Esophagus (tissue), 2 donors: ENCODE measurements around the gene PKP3. TPM values are rescaled to one million over a fixed set of nuclear protein-coding genes. Genes with fewer than 3 reads are reported as not detected.

Source experiments
- H3K27ac ChIP-seq, 2 donors: one replicate each; pipeline ENCODE4 v1.5.1; 2013; ENCODE audit warnings: low read depth in 2 of 2, mild to moderate bottlenecking in 2 of 2, inconsistent platforms in 1 of 2, low read length in 1 of 2, moderate library complexity in 1 of 2
- H3K27me3 ChIP-seq, 2 donors: one replicate each; pipeline ENCODE4 v1.6.1; 2013; ENCODE audit warnings: low read length in 2 of 2, control low read depth in 1 of 2, mild to moderate bottlenecking in 1 of 2; ENCODE audit not compliant: insufficient read depth in 2 of 2, control insufficient read depth in 1 of 2
- H3K36me3 ChIP-seq, 2 donors: one replicate each; pipeline ENCODE4 v1.6.1; 2013; ENCODE audit warnings: low read length in 1 of 2; ENCODE audit not compliant: control insufficient read depth in 2 of 2, insufficient read depth in 2 of 2
- H3K4me1 ChIP-seq, 2 donors: one replicate each; pipeline ENCODE4 v1.6.1; 2013; ENCODE audit warnings: low read length in 1 of 2; ENCODE audit not compliant: control insufficient read depth in 2 of 2, insufficient read depth in 2 of 2
- H3K4me3 ChIP-seq, 2 donors: one replicate each; pipeline ENCODE4 v1.5.1; 2013; ENCODE audit warnings: low read length in 2 of 2, mild to moderate bottlenecking in 2 of 2, low read depth in 1 of 2, moderate library complexity in 1 of 2
- H3K9me3 ChIP-seq, 2 donors: one replicate each; pipeline ENCODE4 v1.6.1; 2013; ENCODE audit warnings: mild to moderate bottlenecking in 2 of 2, low read depth in 1 of 2, low read length in 1 of 2, moderate library complexity in 1 of 2; ENCODE audit not compliant: control insufficient read depth in 2 of 2, insufficient read depth in 1 of 2
- WGBS, 2 donors: extraction: QIAGEN DNeasy Blood & Tissue Kit; methylation state at CpG; one replicate each; pipeline ENCODE4 v1.1.7; 2013; 5-methylcytosine and 5-hydroxymethylcytosine counted together
- polyA plus RNA-seq, 2 donors: library from polyadenylated mRNA; stranded (reverse); fragments of 200-250 nt; gene quantifications; one replicate each; pipeline ENCODE4 v1.2.3, GENCODE V29; 2013
- donor health status: healthy with polysubstance abuse.
- donor health status: Bipolar disorder and iron deficiency.

The PKP3 gene
- polyA plus RNA-seq, 2 donors: 332 to 353 TPM

DNA sequence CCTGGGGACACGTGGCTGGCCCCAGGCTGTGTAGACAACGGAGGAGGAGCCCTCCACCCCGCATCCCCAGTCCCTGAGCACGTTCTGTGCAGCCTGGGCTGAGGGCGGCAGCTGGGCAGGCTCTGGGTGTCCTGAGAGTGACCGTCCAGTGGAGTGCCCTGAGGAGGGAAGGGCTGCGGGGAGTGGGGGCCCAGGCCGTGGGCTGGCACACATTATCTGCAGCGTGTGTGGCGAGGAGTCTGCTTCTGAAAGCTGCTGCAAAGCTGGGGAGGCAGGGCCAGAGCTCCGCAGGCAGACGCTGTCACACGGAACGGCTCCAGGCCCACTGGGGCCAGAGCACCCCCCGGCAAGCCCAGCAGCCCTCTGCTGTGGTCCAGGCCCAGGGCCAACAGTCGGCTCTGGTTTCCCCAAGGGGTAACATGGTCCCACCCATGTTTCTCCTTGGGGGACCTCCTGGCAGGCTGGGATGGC, 48.6 kb downstream of the PKP3 start:
- Histone ChIP-seq H3K27ac (no peak overlapping the region), H3K4me1 (peaks cover 0 to 23% of the 10 kb centered on the region in 2 donors), H3K4me3 (no peak overlapping the region), H3K36me3 (no peaks in the 10 kb centered on the region), H3K27me3 (no peaks in the 10 kb centered on the region), H3K9me3 (no peaks in the 10 kb centered on the region)
- 65 to 75% methylated on average over 16 of the region's 16 CpGs for WGBS, 2 donors

DNA sequence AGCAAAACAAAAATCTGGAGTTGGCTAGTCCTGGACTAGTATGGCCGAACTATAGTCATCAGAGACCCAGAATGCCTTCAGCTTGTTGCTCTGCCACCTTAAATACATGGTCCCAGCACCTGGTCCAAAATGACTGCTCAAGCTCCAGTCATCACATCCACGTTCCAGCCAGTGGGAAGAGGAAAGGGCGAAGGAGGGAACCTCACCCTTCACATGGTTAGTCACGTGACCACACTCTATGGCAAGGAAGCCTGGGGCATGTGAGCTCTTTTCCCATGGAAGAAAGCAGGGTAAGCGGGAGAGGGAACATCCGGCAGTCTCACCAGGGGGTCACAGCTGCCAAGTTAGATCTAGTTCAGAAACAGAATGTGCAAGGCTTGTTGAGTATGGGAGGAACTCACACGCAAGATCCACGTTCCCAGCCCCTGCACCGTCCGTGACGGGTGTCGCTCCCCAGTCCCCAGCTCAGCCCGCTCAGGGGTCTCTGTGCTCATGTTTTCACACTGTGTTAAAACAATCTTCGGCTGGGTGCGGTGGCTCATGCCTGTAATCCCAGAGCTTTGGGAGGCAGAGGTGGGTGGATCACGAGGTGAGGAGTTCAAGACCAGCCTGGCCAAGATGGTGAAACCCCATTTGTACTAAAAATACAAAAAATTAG, 49.7 kb downstream of the PKP3 start:
- WGBS, 2 donors: 73% methylated on average over 16 of the region's 16 CpGs
- peaks cover 0 to 26% of the 10 kb centered on the region in 2 donors for H3K4me1 ChIP-seq
- no peak overlapping the region for H3K27ac ChIP-seq
- H3K27me3 ChIP-seq: no peaks in the 10 kb centered on the region
- no peaks in the 10 kb centered on the region for H3K36me3 ChIP-seq
- H3K9me3 ChIP-seq: no peaks in the 10 kb centered on the region
- no peak overlapping the region for H3K4me3 ChIP-seq

DNA sequence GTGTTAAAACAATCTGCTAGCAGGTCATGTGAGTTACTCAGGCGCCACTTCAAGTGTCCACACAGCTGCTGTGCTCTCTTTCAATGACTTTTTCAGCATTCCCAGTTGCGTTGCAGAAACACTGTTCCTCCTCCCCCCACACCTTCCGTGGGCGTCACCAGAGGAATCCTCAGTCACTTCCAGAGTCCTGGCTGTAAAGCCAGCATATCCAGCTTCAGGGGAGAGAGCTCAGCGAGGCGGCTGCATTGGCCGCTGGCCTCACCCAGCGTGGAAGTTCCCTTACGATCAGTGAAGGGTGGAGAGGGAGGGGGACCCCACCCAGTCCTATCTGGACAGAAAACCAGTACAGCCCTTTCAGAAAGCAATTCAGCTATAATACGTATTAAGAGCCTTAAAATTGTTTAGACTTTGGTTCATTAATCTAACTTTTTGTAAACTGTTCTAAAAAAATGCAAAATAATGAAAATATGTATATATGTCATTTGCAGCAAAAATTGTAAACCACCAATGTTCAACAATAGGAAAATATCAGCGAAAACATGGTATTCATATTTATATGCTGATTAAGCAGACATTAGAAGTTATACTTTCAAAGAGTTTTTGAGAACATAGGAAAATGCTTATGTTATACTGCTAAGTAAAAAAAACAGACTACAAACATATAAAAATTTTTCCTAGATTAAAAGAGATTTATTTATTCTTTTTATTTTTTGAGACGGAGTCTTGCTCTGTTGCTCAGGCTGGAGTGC, 50.6 kb downstream of the PKP3 start:
- peak overlapping the region; percentile 8 to 59 for H3K27ac ChIP-seq
- H3K27me3 ChIP-seq: no peaks in the 10 kb centered on the region
- 25 to 27% methylated on average over 12 of the region's 12 CpGs for WGBS, 2 donors
- peaks cover 0 to 26% of the 10 kb centered on the region in 2 donors for H3K4me1 ChIP-seq
- no peaks in the 10 kb centered on the region for H3K9me3 ChIP-seq
- no peak overlapping the region for H3K4me3 ChIP-seq
- no peaks in the 10 kb centered on the region for H3K36me3 ChIP-seq

DNA sequence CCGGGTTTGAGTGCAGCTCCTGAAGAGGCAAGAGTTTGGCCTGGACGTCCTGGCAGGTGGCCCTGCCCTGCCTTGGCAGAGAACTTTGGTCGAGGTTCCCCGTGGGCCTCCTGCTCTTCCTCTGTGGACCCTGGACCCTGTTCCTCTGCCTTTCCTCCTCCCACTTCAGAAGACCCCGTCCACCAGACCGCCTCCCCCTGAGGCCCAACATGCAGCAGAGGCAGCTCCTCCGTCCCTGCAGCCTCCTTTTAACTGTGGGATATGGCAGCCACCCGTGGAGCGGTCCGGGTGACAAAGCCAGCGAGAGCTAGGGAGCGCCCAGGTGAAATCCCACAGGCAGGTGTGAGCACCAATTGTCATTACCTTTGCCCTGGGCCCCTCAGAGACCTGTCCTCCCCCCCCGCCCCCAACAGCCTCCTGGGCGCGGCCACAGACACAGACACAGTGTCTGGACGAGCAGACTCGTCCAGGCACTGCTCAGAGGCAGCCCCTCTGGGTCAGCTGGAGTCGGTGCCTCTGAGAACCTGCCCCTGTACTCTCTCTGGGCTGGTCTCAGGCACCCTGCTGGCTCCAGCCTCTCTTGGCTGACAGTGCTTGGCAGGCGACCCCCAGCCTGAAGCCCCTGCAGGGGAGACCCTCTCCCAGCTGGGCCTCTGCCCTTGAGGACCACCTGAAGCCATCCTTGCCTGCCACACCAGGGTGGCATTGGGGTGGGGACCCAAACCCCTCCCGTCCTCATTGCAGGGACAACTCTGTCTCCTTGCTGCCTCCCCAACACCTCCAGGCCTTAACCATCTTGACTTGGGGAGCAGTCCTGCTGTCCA, 52.0 kb downstream of the PKP3 start:
- H3K4me1 ChIP-seq: peaks cover 0 to 20% of the 10 kb centered on the region in 2 donors
- H3K27me3 ChIP-seq: no peaks in the 10 kb centered on the region
- H3K4me3 ChIP-seq: no peak overlapping the region
- no peaks in the 10 kb centered on the region for H3K36me3 ChIP-seq
- H3K9me3 ChIP-seq: no peaks in the 10 kb centered on the region
- peak overlapping the region in 1 of 2 donors; percentile 53 for H3K27ac ChIP-seq
- 68 to 73% methylated on average over 20 of the region's 20 CpGs for WGBS, 2 donors

DNA sequence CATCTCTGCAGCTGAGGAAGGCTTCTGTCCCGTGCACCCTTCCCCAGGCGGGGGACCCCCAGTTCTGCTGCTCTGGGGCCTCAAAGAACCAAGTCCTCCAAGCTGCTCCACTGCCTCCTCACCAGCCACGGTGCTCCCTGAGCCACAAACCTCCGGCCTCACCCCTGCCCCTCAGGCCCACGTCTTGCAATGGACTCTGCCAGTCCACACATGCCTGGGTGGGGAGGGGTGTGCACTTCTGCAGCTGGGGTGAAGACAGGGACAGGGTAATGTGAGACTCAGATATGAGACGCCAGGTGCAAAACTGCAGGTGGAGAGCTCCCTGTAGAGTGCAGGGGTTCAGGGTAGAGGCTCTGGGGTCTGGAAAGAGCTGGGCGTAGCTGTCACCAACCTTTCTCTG, 52.9 kb downstream of the PKP3 start:
- Histone ChIP-seq H3K9me3 (no peaks in the 10 kb centered on the region), H3K4me3 (no peak overlapping the region), H3K4me1 (peaks cover 5 to 21% of the 10 kb centered on the region in 2 donors), H3K27me3 (no peaks in the 10 kb centered on the region), H3K27ac (peak overlapping the region; percentile 22 to 24), H3K36me3 (no peaks in the 10 kb centered on the region)
- 61 to 64% methylated on average over 7 of the region's 7 CpGs for WGBS, 2 donors

DNA sequence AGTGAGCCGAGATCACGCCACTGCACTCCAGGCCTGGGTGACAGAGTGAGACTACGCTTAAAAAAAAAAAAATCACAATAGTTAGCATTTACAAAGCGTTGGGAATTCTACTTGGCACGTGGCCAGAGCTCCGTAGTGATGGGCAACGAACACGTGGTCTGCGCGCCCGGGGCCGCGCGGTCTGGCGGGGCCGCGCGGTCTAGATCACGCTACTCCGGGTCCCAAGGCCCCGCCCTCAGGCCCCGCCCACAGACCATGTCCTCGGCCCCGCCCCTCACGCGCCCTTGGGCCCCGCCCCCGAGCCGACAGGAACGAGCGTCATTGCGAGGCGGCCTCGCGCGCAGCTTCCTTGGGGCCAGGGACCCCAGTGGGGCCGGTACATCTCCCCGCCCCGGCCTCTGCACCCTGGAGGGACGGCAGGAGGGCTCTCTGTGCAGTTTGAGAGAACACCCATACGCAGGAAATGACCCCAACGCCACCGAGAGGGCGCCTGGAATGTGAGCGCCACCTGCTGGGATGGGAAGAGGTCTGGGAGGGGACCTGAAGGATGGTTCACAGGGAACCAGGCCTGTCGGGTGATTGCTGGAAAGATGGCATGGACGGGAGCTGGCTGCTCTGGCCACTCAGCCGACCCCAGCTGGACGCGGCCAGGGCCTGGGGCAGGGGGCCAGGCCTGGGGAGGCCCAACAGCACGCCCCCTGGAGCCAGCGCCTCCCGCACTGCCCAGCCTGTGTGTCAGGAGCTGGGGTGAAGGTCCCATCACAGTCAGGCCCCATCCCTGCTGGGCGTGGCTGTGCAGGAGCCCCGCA, 54.1 kb downstream of the PKP3 start:
- Histone ChIP-seq H3K4me3 (peak overlapping the region; percentile 50 to 84), H3K4me1 (peaks cover 5 to 21% of the 10 kb centered on the region in 2 donors), H3K27ac (peak overlapping the region; percentile 95 to 100), H3K36me3 (peaks cover 0 to 6% of the 10 kb centered on the region in 2 donors), H3K27me3 (no peaks in the 10 kb centered on the region), H3K9me3 (no peaks in the 10 kb centered on the region)
- WGBS, 2 donors: 2 to 3% methylated on average over 54 to 55 of the region's 55 CpGs

DNA sequence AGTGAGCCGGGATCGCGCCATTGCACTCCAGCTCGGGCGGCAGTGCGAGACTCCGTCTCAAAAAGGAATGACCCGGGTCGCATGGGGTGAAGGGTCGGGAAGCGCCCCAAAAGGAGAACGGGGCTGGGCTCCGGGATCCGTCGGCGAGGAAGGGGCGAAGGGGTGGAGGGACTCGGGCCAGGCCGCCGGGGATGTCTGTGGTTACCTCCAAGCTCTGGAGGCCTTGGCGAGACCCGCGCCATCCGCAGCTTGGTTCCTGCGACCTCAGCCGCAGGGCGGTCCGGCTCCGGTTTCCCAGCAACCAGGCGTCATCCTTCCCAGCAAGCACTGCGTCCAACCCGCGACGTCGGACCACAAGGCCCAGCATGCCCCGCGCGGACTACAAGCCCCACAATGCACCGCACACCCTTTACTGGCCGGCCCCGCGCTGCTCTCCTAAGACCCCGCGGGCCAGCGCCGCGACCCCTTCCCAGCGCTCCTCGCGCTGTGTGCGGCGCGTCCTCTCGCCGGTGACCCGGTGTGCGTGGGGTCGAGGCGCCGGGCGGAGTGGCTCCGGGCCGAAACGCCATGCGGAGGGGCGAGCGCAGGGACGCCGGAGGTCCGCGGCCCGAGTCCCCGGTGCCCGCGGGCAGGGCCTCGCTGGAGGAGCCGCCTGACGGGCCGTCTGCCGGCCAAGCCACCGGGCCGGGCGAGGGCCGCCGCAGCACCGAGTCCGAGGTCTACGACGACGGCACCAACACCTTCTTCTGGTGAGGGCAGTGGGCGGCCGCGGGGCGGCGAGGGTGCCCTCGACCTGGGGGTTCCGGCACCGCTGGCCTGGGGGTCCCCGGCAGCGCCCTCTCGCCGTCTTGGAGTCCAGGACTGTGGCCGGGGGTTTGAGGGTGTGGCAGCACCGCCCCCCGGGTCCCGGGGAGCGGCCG, 56.1 kb downstream of the PKP3 start, which contains the start of gene PTDSS2:
Gene PTDSS2 (plus strand): TSS at position 391 of the 920 bp plus-strand sequence. CDS start 177 bp downstream, at position 568.
- Histone ChIP-seq H3K9me3 (no peaks in the 10 kb centered on the region), H3K4me3 (peak within 1 kb of the TSS; percentile 77 to 96), H3K27me3 (no peaks in the 10 kb centered on the region), H3K4me1 (peaks cover 5 to 14% of the 10 kb centered on the region in 2 donors), H3K27ac (peak within 1 kb of the TSS; percentile 83 to 87), H3K36me3 (peaks cover 4 to 17% of the 10 kb centered on the region in 2 donors)
- WGBS, 2 donors: 0% methylated on average over 101 to 108 of the region's 108 CpGs

DNA sequence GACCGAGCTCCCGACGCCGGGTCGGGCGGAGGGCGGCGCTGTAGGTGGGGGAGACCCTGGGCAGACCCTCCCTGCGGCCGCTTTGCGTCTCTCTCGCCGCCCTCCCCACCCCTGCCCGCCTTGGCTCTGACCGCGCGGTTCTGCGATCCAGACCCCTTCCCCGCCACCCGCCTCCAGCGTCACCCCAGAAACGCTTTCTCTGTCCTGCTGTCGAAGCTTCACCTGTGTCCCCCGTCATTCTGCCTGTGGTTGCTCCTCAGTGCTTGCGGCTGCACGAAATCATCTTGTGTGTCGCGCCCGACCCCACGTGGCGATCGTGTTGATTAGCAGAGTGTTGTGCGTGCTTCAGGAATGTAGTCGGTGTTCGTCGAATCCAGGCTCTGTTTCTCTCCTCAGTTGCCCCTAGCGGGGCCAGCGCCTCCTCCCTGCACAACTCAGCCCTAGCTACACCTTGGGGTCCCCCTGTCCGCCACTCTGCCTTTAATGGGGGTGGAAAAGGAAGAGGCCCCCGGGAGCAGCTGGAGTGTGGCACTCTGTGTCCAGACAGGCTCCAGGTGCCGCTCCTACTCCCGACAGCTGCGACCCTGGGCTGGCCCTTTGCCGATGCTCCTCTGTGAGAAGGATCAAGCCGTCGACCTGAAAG, 56.9 kb downstream of the PKP3 start:
- 3% methylated on average over 33 to 46 of the region's 46 CpGs for WGBS, 2 donors

More for the DNA sequence above, 56.9 kb downstream of the PKP3 start:
- no peaks in the 10 kb centered on the region for H3K9me3 ChIP-seq
- peak overlapping the region; percentile 8 to 83 for H3K27ac ChIP-seq
- H3K27me3 ChIP-seq: no peaks in the 10 kb centered on the region
- H3K36me3 ChIP-seq: peaks cover 4 to 17% of the 10 kb centered on the region in 2 donors
- H3K4me3 ChIP-seq: peak overlapping the region; percentile 77 to 96
- peaks cover 5 to 16% of the 10 kb centered on the region in 2 donors for H3K4me1 ChIP-seq
